ENCODE results near the gene GALNT2. TPM values are rescaled to one million over a fixed set of nuclear protein-coding genes. Genes with fewer than 3 reads are reported as not detected.

The GALNT2 gene
- polyA plus RNA-seq, 1 of the 3 experiments (the other 2 are of a cell fraction): 118 TPM

- no peaks in the 10 kb centered on the region for H3K27me3 ChIP-seq (ENCODE audit: insufficient read depth)
- H3K9me3 ChIP-seq: no peaks in the 10 kb centered on the region
- H3K4me1 ChIP-seq (ENCODE audit: control insufficient read depth in 1 of 2, insufficient read depth in 2 of 2, low read depth in 1 of 2, low read length in 1 of 2): peaks cover 17 to 37% of the 10 kb centered on the region in 2 experiments; a peak in 3 of 4 replicates
- no peak overlapping the region for H3K27ac ChIP-seq (ENCODE audit: low read depth in 2 of 2, low read length in 1 of 2)
- TF ChIP-seq RAD21 (IDR thresholded peaks at IDR 0.05; ENCODE audit: low read length) (no peak), EZH2phosphoT487 (IDR thresholded peaks at IDR 0.05; ENCODE audit: borderline replicate concordance, low read depth) (no peak), FOSL2 (IDR thresholded peaks at IDR 0.05; ENCODE audit: borderline replicate concordance, low read depth) (no peak), ELF1 (IDR thresholded peaks at IDR 0.05) (no peak), USF1 (IDR thresholded peaks at IDR 0.05; ENCODE audit: borderline replicate concordance, low read depth) (no peak), SMC3 (IDR thresholded peaks at IDR 0.05; ENCODE audit: low read depth, low read length) (no peak), MAX (IDR thresholded peaks at IDR 0.05; ENCODE audit: low read depth) (no peak), GATA2 (CRISPR knock-in tag; IDR thresholded peaks at IDR 0.05) (no peak), TAF1 (IDR thresholded peaks at IDR 0.05; ENCODE audit: borderline replicate concordance, low read depth, low read length) (no peak), RCOR1 (IDR thresholded peaks at IDR 0.05; ENCODE audit: low read length) (no peak), TCF12 (IDR thresholded peaks at IDR 0.05) (no peak), RXRA (IDR thresholded peaks at IDR 0.05; ENCODE audit: borderline replicate concordance, low read depth) (no peak), FOXJ3 (CRISPR knock-in tag; IDR thresholded peaks at IDR 0.05) (no peak), SIN3A (IDR thresholded peaks at IDR 0.05; ENCODE audit: borderline replicate concordance, low read depth, low read length) (no peak), TEAD4 (IDR thresholded peaks at IDR 0.05; ENCODE audit: borderline replicate concordance, insufficient read depth) (no peak), PBX3 (IDR thresholded peaks at IDR 0.05) (no peak), YY1 (IDR thresholded peaks at IDR 0.05; ENCODE audit: low read depth) (no peak), IRF3 (IDR thresholded peaks at IDR 0.05; ENCODE audit: low read depth, low read length) (no peak), USF2 (IDR thresholded peaks at IDR 0.05; ENCODE audit: borderline replicate concordance, low read depth, low read length) (no peak), REST (IDR thresholded peaks at IDR 0.05; ENCODE audit: low read depth, low read length) (no peak)
- H3K9me2 ChIP-seq: no peaks in the 10 kb centered on the region
- H3K4me3 ChIP-seq (ENCODE audit: low read depth in 2 of 2, low read length in 1 of 2): no peak overlapping the region
- no peak overlapping the region for H3K4me2 ChIP-seq
- ChIA-PET POLR2A (no interaction called here), CTCF (no interaction called here)
- no peak overlapping the region for H3K9ac ChIP-seq
- peaks cover 8 to 15% of the 10 kb centered on the region in 2 experiments for H3K36me3 ChIP-seq (replicated peaks in 1 of 2; ENCODE audit: control insufficient read depth in 1 of 2, insufficient read depth in 2 of 2, low read length in 1 of 2)
- peaks cover 37% of the 10 kb centered on the region for H3K79me2 ChIP-seq (ENCODE audit: insufficient read depth)
- 85% methylated on average over 4 of the region's 4 CpGs for WGBS (ENCODE audit: low lambda C conversion rate)
- H2AFZ ChIP-seq (ENCODE audit: low read depth): no peak overlapping the region
- peaks cover 31% of the 10 kb centered on the region; the same call in 1 of the 2 replicates for H4K20me1 ChIP-seq (ENCODE audit: insufficient read depth)
- H3F3A ChIP-seq (replicated peaks; ENCODE audit: insufficient read depth): peaks cover 10% of the 10 kb centered on the region
- no peak for DNase-seq
These were observed 108.2 kb downstream of the GALNT2 start for GRCh38 chr1:230175163-230175747.
